HG03342 (cell line): Measurements from ENCODE around the gene GAB3.
A peak's percentile ranks its signal among the peaks of the same experiment; 100 is the strongest.
"Not testable (repeated sequence)": the region's sequence is repeated elsewhere in the genome, so short reads cannot be mapped to it uniquely, and the experiment has no call there.

ENCODE experiments used
- ATAC-seq: cut with Tn5 transposase; IDR thresholded peaks from one replicate; pipeline ENCODE4 v1.9.1; 2021; ENCODE audit warnings: mild to moderate bottlenecking, moderate library complexity; ENCODE audit not compliant: unreplicated experiment

The GAB3 gene

GRCh38 chrX:154721155-154721554 lies 29.7 kb downstream of the GAB3 start:
- ATAC-seq = no peak

GRCh38 chrX:154720067-154720466 lies 30.8 kb downstream of the GAB3 start:
- ATAC-seq = no peak

- no peak for ATAC-seq
These were observed 31.7 kb downstream of the GAB3 start for GRCh38 chrX:154719132-154719675.

GRCh38 chrX:154718616-154719015 lies 32.3 kb downstream of the GAB3 start:
- ATAC-seq = no peak

GRCh38 chrX:154717824-154718223 lies 33.1 kb downstream of the GAB3 start:
- no peak for ATAC-seq

GRCh38 chrX:154715825-154716224 lies 35.1 kb downstream of the GAB3 start:
- no peak for ATAC-seq

GRCh38 chrX:154714925-154715324 lies 36.0 kb downstream of the GAB3 start:
- peak; percentile 54 for ATAC-seq

- ATAC-seq = peak; percentile 76
These were observed 37.8 kb downstream of the GAB3 start for GRCh38 chrX:154712781-154713740.

- ATAC-seq = no peak
These were observed 39.6 kb downstream of the GAB3 start for GRCh38 chrX:154711264-154711663.

- ATAC-seq = no peak
These were observed 40.6 kb downstream of the GAB3 start for GRCh38 chrX:154710309-154710708.

- no peak for ATAC-seq
These were observed 52.1 kb downstream of the GAB3 start for GRCh38 chrX:154698630-154699248.

- no peak for ATAC-seq
These were observed 54.2 kb downstream of the GAB3 start for GRCh38 chrX:154696676-154697045.

- no peak for ATAC-seq
These were observed 54.8 kb downstream of the GAB3 start for GRCh38 chrX:154695911-154696675.

GRCh38 chrX:154693394-154693793 lies 57.5 kb downstream of the GAB3 start:
- ATAC-seq = no peak

- ATAC-seq = not testable (repeated sequence)
These were observed 60.4 kb downstream of the GAB3 start for GRCh38 chrX:154690438-154690837.

GRCh38 chrX:154672084-154672483 lies 78.8 kb downstream of the GAB3 start:
- not testable (repeated sequence) for ATAC-seq

- not testable (repeated sequence) for ATAC-seq
These were observed 80.0 kb downstream of the GAB3 start for GRCh38 chrX:154670848-154671247.

- ATAC-seq = no peak
These were observed 89.0 kb downstream of the GAB3 start for GRCh38 chrX:154661899-154662298.

GRCh38 chrX:154661170-154661569 lies 89.7 kb downstream of the GAB3 start:
- no peak for ATAC-seq

- ATAC-seq = no peak
These were observed 90.3 kb downstream of the GAB3 start for GRCh38 chrX:154660541-154660940.

- ATAC-seq = no peak
These were observed 91.9 kb downstream of the GAB3 start for GRCh38 chrX:154658957-154659356.
